SK-N-SH (cell line): ENCODE measurements around the gene MSL1. TPM values are rescaled to one million over a fixed set of nuclear protein-coding genes. Genes with fewer than 3 reads are reported as not detected.

Experiments used
- CTCF ChIA-PET: fragments of 300-600, 350-600 bp; formaldehyde crosslinking; extraction: SDS; loops from one replicate; lab custom pipeline; 2021; lab: Yijun Ruan, JAX
- POLR2A ChIA-PET: fragments of 350-600 bp; sonication (Branson Sonifier 250); formaldehyde crosslinking; extraction: SDS; loops from one replicate; lab custom pipeline; 2020; ENCODE audit warnings: antibody characterized with exemption, inconsistent platforms; lab: Yijun Ruan, JAX
- DNase-seq: peaks from one replicate; pipeline ENCODE4 v3.0.0; 2012
- H2AFZ ChIP-seq: fragments of 200-600 bp; sonication (generic); 2 replicates; pipeline ENCODE4 v1.8.1; 2016; ENCODE audit warnings: antibody characterized with exemption, mild to moderate bottlenecking, low read depth
- H3F3A ChIP-seq: fragments of 200-600 bp; sonication (generic); replicated peaks from 2 replicates; pipeline ENCODE3; 2016; ENCODE audit warnings: antibody characterized with exemption, mild to moderate bottlenecking; ENCODE audit not compliant: insufficient read depth
- H3K27ac ChIP-seq, 2 experiments: fragments of 200-500 bp in 1 of 2; fragments of 200-600 bp in 1 of 2; sonication (Bioruptor generic) in 1 of 2; sonication (generic), shearing (Covaris generic) in 1 of 2; 2 replicates each; pipeline versions ENCODE4 v1.5.1 to v1.6.1; 2014 to 2016; ENCODE audit warnings: low read depth in 2 of 2, inconsistent platforms in 1 of 2, low read length in 1 of 2, mild to moderate bottlenecking in 1 of 2, mixed read lengths in 1 of 2
- H3K27me3 ChIP-seq: fragments of 200-600 bp; sonication (generic), shearing (Covaris generic); 2 replicates; pipeline ENCODE4 v1.6.1; 2016; ENCODE audit warnings: mixed run types; ENCODE audit not compliant: insufficient read depth
- H3K36me3 ChIP-seq, 2 experiments: fragments of 200-500 bp in 1 of 2; fragments of 200-600 bp in 1 of 2; sonication (Bioruptor generic) in 1 of 2; sonication (generic) in 1 of 2; replicated peaks in 1 of 2; 2 replicates each; pipeline versions ENCODE3 to v1.5.1; 2014 to 2016; ENCODE audit warnings: low read length in 1 of 2, mild to moderate bottlenecking in 1 of 2; ENCODE audit not compliant: insufficient read depth in 2 of 2, control insufficient read depth in 1 of 2
- H3K4me1 ChIP-seq, 2 experiments: fragments of 200-500 bp in 1 of 2; fragments of 200-600 bp in 1 of 2; sonication (Bioruptor generic) in 1 of 2; sonication (generic), shearing (Covaris generic) in 1 of 2; 2 replicates each; pipeline versions ENCODE4 v1.5.1 to v1.6.1; 2014 to 2016; ENCODE audit warnings: low read depth in 1 of 2, low read length in 1 of 2, mixed run types in 1 of 2; ENCODE audit not compliant: insufficient read depth in 2 of 2, control insufficient read depth in 1 of 2
- H3K4me2 ChIP-seq: fragments of 200-600 bp; sonication (generic), shearing (Covaris generic); 2 replicates; pipeline ENCODE4 v1.6.1; 2017; ENCODE audit warnings: mixed run types
- H3K4me3 ChIP-seq, 2 experiments: fragments of 200-500 bp in 1 of 2; fragments of 200-600 bp in 1 of 2; sonication (Bioruptor generic) in 1 of 2; sonication (generic), shearing (Covaris generic) in 1 of 2; 2 replicates each; pipeline versions ENCODE4 v1.5.1 to v1.8.1; 2014 to 2016; ENCODE audit warnings: low read depth in 2 of 2, inconsistent platforms in 1 of 2, low read length in 1 of 2, mild to moderate bottlenecking in 1 of 2, mixed read lengths in 1 of 2, moderate library complexity in 1 of 2
- H3K79me2 ChIP-seq: fragments of 200-600 bp; sonication (generic); 2 replicates; pipeline ENCODE4 v1.8.1; 2017; ENCODE audit warnings: mild to moderate bottlenecking; ENCODE audit not compliant: insufficient read depth
- H3K9ac ChIP-seq: fragments of 200-600 bp; sonication (generic); 2 replicates; pipeline ENCODE4 v1.6.1; 2017; ENCODE audit warnings: mixed run types
- H3K9me2 ChIP-seq: fragments of 200-600 bp; sonication (generic); 2 replicates; pipeline ENCODE4 v1.6.1; 2017; ENCODE audit warnings: mixed run types
- H3K9me3 ChIP-seq: fragments of 200-600 bp; sonication (generic); 2 replicates; pipeline ENCODE4 v1.6.1; 2017; ENCODE audit warnings: mixed run types, mild to moderate bottlenecking, moderate library complexity
- H4K20me1 ChIP-seq: fragments of 200-600 bp; sonication (generic); 2 replicates; pipeline ENCODE4 v1.6.1; 2017; ENCODE audit warnings: mild to moderate bottlenecking, mixed run types; ENCODE audit not compliant: insufficient read depth
- EP300 ChIP-seq, 2 experiments: IDR thresholded peaks; 2 replicates each; pipeline versions ENCODE4 v1.4.0 to v1.6.1; 2012; ENCODE audit warnings: borderline replicate concordance in 1 of 2, low read depth in 1 of 2, low read length in 1 of 2
- GABPA ChIP-seq: IDR thresholded peaks from 2 replicates; pipeline ENCODE4 v1.4.0; 2012; ENCODE audit warnings: low read depth, mild to moderate bottlenecking
- MAX ChIP-seq: IDR thresholded peaks from 2 replicates; pipeline ENCODE4 v1.4.0; 2012; ENCODE audit warnings: low read depth
- MEF2A ChIP-seq: IDR thresholded peaks from 2 replicates; pipeline ENCODE4 v1.4.0; 2012; ENCODE audit warnings: low read depth, borderline replicate concordance
- MXI1 ChIP-seq: IDR thresholded peaks from 2 replicates; pipeline ENCODE4 v1.6.1; 2012; ENCODE audit warnings: mild to moderate bottlenecking, low read depth, low read length, improper control_type of control experiment
- NFIC ChIP-seq: IDR thresholded peaks from 2 replicates; pipeline ENCODE4 v1.4.0; 2012; ENCODE audit warnings: borderline replicate concordance
- NRF1 ChIP-seq: IDR thresholded peaks from 2 replicates; pipeline ENCODE4 v1.6.1; 2012; ENCODE audit warnings: low read depth, mild to moderate bottlenecking, low read length
- PBX3 ChIP-seq: IDR thresholded peaks from 2 replicates; pipeline ENCODE4; 2012
- RCOR1 ChIP-seq: fragments of 150-350 bp; IDR thresholded peaks from 2 replicates; pipeline ENCODE4 v1.6.1; 2017; ENCODE audit warnings: antibody characterized with exemption, low read length
- REST ChIP-seq: IDR thresholded peaks from 2 replicates; pipeline ENCODE4 v1.6.1; 2012; ENCODE audit warnings: mild to moderate bottlenecking, low read depth, low read length, moderate library complexity
- RFX5 ChIP-seq: IDR thresholded peaks from 2 replicates; pipeline ENCODE4 v1.6.1; 2012; ENCODE audit warnings: mild to moderate bottlenecking, improper control_type of control experiment, low read length
- RXRA ChIP-seq: IDR thresholded peaks from 2 replicates; pipeline ENCODE4 v1.4.0; 2012; ENCODE audit warnings: low read depth, mild to moderate bottlenecking, borderline replicate concordance
- TAF1 ChIP-seq: IDR thresholded peaks from 2 replicates; pipeline ENCODE4 v1.6.1; 2012; ENCODE audit warnings: low read depth, mild to moderate bottlenecking, low read length, moderate library complexity, borderline replicate concordance
- TCF12 ChIP-seq: IDR thresholded peaks from 2 replicates; pipeline ENCODE4 v1.4.0; 2012
- TEAD4 ChIP-seq: IDR thresholded peaks from 2 replicates; pipeline ENCODE4 v1.4.0; 2012; ENCODE audit warnings: mild to moderate bottlenecking, borderline replicate concordance; ENCODE audit not compliant: insufficient read depth
- YY1 ChIP-seq: IDR thresholded peaks from 2 replicates; pipeline ENCODE4 v1.4.0; 2012; ENCODE audit warnings: low read depth, mild to moderate bottlenecking
- WGBS: methylation state at CpG from one replicate; pipeline ENCODE4 v1.1.6; 2017; ENCODE audit warnings: low lambda C conversion rate; 5-methylcytosine and 5-hydroxymethylcytosine counted together
- polyA plus RNA-seq, 3 experiments: library from polyadenylated mRNA; depleted of rRNA; stranded (reverse); fragments of >200 nt; gene quantifications; 2 replicates each; pipeline ENCODE4 v1.2.3, GENCODE V29; 2012

The MSL1 gene
- polyA plus RNA-seq, 1 of the 3 experiments (the other 2 are of a cell fraction) = 30.2 TPM

GRCh38 chr17:40090237-40091119 is 31.3 kb upstream of the MSL1 start:
- Histone ChIP-seq H3K4me2 (no peak overlapping the region), H3K79me2 (no peaks in the 10 kb centered on the region), H4K20me1 (no peaks in the 10 kb centered on the region), H3K36me3 (peaks cover 19 to 26% of the 10 kb centered on the region in 2 experiments), H3F3A (peaks cover 15% of the 10 kb centered on the region), H3K9me3 (no peaks in the 10 kb centered on the region), H2AFZ (no peak overlapping the region), H3K9me2 (no peaks in the 10 kb centered on the region), H3K9ac (no peak overlapping the region), H3K27ac (no peak overlapping the region), H3K4me1 (no peaks in the 10 kb centered on the region; a peak in 1 of 4 replicates), H3K4me3 (no peak overlapping the region), H3K27me3 (no peaks in the 10 kb centered on the region)
- TF ChIP-seq TCF12 (no peak), NFIC (no peak), RXRA (no peak)
- no peak for DNase-seq
- ChIA-PET POLR2A (no interaction called here), CTCF (interaction anchor here (0.6 to 3.8 kb wide), 9 partner anchors 8 to 63 kb away, joined by 3 to 34 read pairs (median 4); no protein-coding TSS in a partner anchor)
- 80% methylated on average over 11 of the region's 14 CpGs for WGBS

GRCh38 chr17:40091691-40092397 is 29.9 kb upstream of the MSL1 start:
- POLR2A ChIA-PET = no interaction called here
- Histone ChIP-seq H3K79me2 (peaks cover under 1% of the 10 kb centered on the region; the same call in 1 of the 2 replicates), H3K36me3 (peaks cover 29 to 30% of the 10 kb centered on the region in 2 experiments), H3K9me2 (no peaks in the 10 kb centered on the region), H3K9me3 (no peaks in the 10 kb centered on the region), H3K9ac (no peak overlapping the region), H2AFZ (no peak overlapping the region), H3K4me1 (no peaks in the 10 kb centered on the region; a peak in 1 of 4 replicates), H3K4me2 (no peak overlapping the region), H3K27ac (no peak overlapping the region), H4K20me1 (0 out of 2 replicates have a peak, but pooled peaks cover 4% of the 10 kb centered on the region), H3K27me3 (no peaks in the 10 kb centered on the region), H3F3A (peaks cover 9% of the 10 kb centered on the region), H3K4me3 (no peak overlapping the region)
- 87% methylated on average over 15 of the region's 18 CpGs for WGBS
- TF ChIP-seq MEF2A = no peak
- no peak for TF ChIP-seq TAF1
- no peak for TF ChIP-seq MAX
- no peak for TF ChIP-seq REST
- TF ChIP-seq PBX3 = no peak
- TF ChIP-seq NRF1 = no peak
- no peak for TF ChIP-seq RCOR1
- no peak for TF ChIP-seq YY1
- no peak for TF ChIP-seq RFX5
- no peak for TF ChIP-seq TCF12
- TF ChIP-seq NFIC = no peak
- TF ChIP-seq RXRA = no peak
- no peak for TF ChIP-seq GABPA
- no peak for TF ChIP-seq EP300 (IDR thresholded peaks at IDR 0.05; ENCODE audit: borderline replicate concordance in 1 of 2, low read depth in 1 of 2, low read length in 1 of 2)
- no peak for TF ChIP-seq MXI1
- no peak for TF ChIP-seq TEAD4
- no peak for DNase-seq
- CTCF ChIA-PET = interaction anchor here (1.1 to 12.5 kb wide), 3 partner anchors 20 to 57 kb away, joined by 3 to 98 read pairs (median 6); no protein-coding TSS in a partner anchor
